WTC11 (cell line): ENCODE measurements around the gene NECTIN2. TPM values are rescaled to one million over a fixed set of nuclear protein-coding genes. Genes with fewer than 3 reads are reported as not detected.
A peak's percentile ranks its signal among the peaks of the same experiment; 100 is the strongest.

ENCODE experiments used
- ATAC-seq: fragments of 200-7000 bp; cut with Tn5 transposase; 2 replicates; pipeline ENCODE4 v1.10.0; 2021; ENCODE audit warnings: mild to moderate bottlenecking, moderate library complexity
- CTCF ChIA-PET: fragments of 300-600 bp; sonication (Branson Sonifier 250); formaldehyde crosslinking; loops from one replicate; lab custom pipeline; 2021; ENCODE audit warnings: antibody characterized with exemption; lab: Charles Lee
- POLR2A ChIA-PET: fragments of 350-600 bp; sonication (Branson Sonifier 250); formaldehyde crosslinking; loops from one replicate; lab custom pipeline; 2021; ENCODE audit warnings: antibody characterized with exemption; lab: Charles Lee
- DNase-seq: peaks from one replicate; pipeline ENCODE4 v3.0.0; 2021; ENCODE audit warnings: low spot score
- H3K27ac Mint-ChIP-seq: 2 replicates; pipeline ENCODE4 v1.8.0; 2021; ENCODE audit warnings: mixed read lengths
- H3K27me3 Mint-ChIP-seq: 2 replicates; pipeline ENCODE4 v1.8.0; 2021; ENCODE audit warnings: low read depth, mild to moderate bottlenecking, moderate library complexity, mixed read lengths
- H3K36me3 Mint-ChIP-seq: 2 replicates; pipeline ENCODE4 v1.8.0; 2021; ENCODE audit warnings: mixed read lengths
- H3K4me1 Mint-ChIP-seq: 2 replicates; pipeline ENCODE4 v1.8.0; 2022; ENCODE audit warnings: mixed read lengths
- H3K4me3 Mint-ChIP-seq: 2 replicates; pipeline ENCODE4 v1.8.0; 2021; ENCODE audit warnings: mild to moderate bottlenecking, moderate library complexity, mixed read lengths
- H3K9me3 Mint-ChIP-seq: 2 replicates; pipeline ENCODE4 v1.8.0; 2021; ENCODE audit warnings: mixed read lengths
- ESRRA ChIP-seq: sonication (generic); formaldehyde crosslinking; IDR thresholded peaks from 2 replicates; pipeline ENCODE4 v1.8.1; 2022; ENCODE audit warnings: mild to moderate bottlenecking, missing genetic modification reagents, borderline replicate concordance
- ETV6 ChIP-seq: sonication (generic); formaldehyde crosslinking; IDR thresholded peaks from 2 replicates; pipeline ENCODE4 v1.8.1; 2022; ENCODE audit warnings: mild to moderate bottlenecking, missing genetic modification reagents
- GABPB1 ChIP-seq: sonication (generic); formaldehyde crosslinking; IDR thresholded peaks from 2 replicates; pipeline ENCODE4 v1.8.1; 2023; ENCODE audit warnings: mild to moderate bottlenecking, missing genetic modification reagents
- GRHL2 ChIP-seq: fragments of 250-450 bp; sonication (Bioruptor Pico); IDR thresholded peaks from 2 replicates; pipeline ENCODE4 v1.8.0; 2022; ENCODE audit warnings: mild to moderate bottlenecking, moderate library complexity; ENCODE audit not compliant: insufficient replicate concordance, severe bottlenecking
- HMGA2 ChIP-seq: fragments of 250-450 bp; sonication (Bioruptor Pico); IDR thresholded peaks from 2 replicates; pipeline ENCODE4 v1.4.0; 2021; ENCODE audit warnings: mild to moderate bottlenecking, moderate library complexity
- KAT7 ChIP-seq: sonication (generic); formaldehyde crosslinking; IDR thresholded peaks from 2 replicates; pipeline ENCODE4 v1.8.1; 2023; ENCODE audit warnings: missing genetic modification reagents, mild to moderate bottlenecking, borderline replicate concordance
- RELA ChIP-seq: sonication (generic); formaldehyde crosslinking; IDR thresholded peaks from 2 replicates; pipeline ENCODE4 v1.8.1; 2022; ENCODE audit warnings: missing genetic modification reagents, mild to moderate bottlenecking, borderline replicate concordance
- RORB ChIP-seq: fragments of 250-450 bp; sonication (Bioruptor Pico); IDR thresholded peaks from 2 replicates; pipeline ENCODE4 v1.9.0; 2021; ENCODE audit warnings: mild to moderate bottlenecking
- SP1 ChIP-seq: sonication (generic); formaldehyde crosslinking; conservative IDR thresholded peaks from 2 replicates; pipeline ENCODE4 v1.8.1; 2022; ENCODE audit warnings: missing genetic modification reagents
- TEAD1 ChIP-seq: sonication (generic); formaldehyde crosslinking; IDR thresholded peaks from 2 replicates; pipeline ENCODE4 v1.8.0; 2022; ENCODE audit warnings: mild to moderate bottlenecking, missing genetic modification reagents
- TEAD4 ChIP-seq: sonication (generic); formaldehyde crosslinking; IDR thresholded peaks from 2 replicates; pipeline ENCODE4 v1.8.0; 2022; ENCODE audit warnings: mild to moderate bottlenecking, missing genetic modification reagents
- ZBTB21 ChIP-seq: sonication (generic); formaldehyde crosslinking; IDR thresholded peaks from 2 replicates; pipeline ENCODE4 v1.8.1; 2023; ENCODE audit warnings: mild to moderate bottlenecking, missing genetic modification reagents, borderline replicate concordance
- ZNF121 ChIP-seq: sonication (generic); formaldehyde crosslinking; IDR thresholded peaks from 2 replicates; pipeline ENCODE4 v1.8.0; 2023; ENCODE audit warnings: missing genetic modification reagents
- ZNF263 ChIP-seq: sonication (generic); formaldehyde crosslinking; IDR thresholded peaks from 2 replicates; pipeline ENCODE4 v1.8.1; 2022; ENCODE audit warnings: low read depth, mild to moderate bottlenecking, moderate library complexity, missing genetic modification reagents
- total RNA-seq: library from RNA; stranded (reverse); gene quantifications from 3 replicates; pipeline ENCODE4 v1.2.3, GENCODE V29; 2021
- TF ChIP-seq, protein P1 (sequence below): sonication (generic); formaldehyde crosslinking; IDR thresholded peaks from 2 replicates; pipeline ENCODE4 v1.8.0; 2023; ENCODE audit warnings: missing genetic modification reagents, mild to moderate bottlenecking, borderline replicate concordance
- TF ChIP-seq, protein P2 (sequence below): sonication (generic); formaldehyde crosslinking; IDR thresholded peaks from 2 replicates; pipeline ENCODE4 v1.8.1; 2022; ENCODE audit warnings: mild to moderate bottlenecking, missing genetic modification reagents, moderate library complexity, borderline replicate concordance
- TF ChIP-seq, protein P3 (sequence below): fragments of 250-450 bp; sonication (Bioruptor Pico); IDR thresholded peaks from 2 replicates; pipeline ENCODE4 v2.1.2; 2022; ENCODE audit warnings: mild to moderate bottlenecking, moderate library complexity
- TF ChIP-seq, protein P4 (sequence below): sonication (generic); formaldehyde crosslinking; IDR thresholded peaks from 2 replicates; pipeline ENCODE4 v1.8.1; 2022; ENCODE audit warnings: missing genetic modification reagents, borderline replicate concordance
- TF ChIP-seq, protein P5 (sequence below): sonication (generic); formaldehyde crosslinking; IDR thresholded peaks from 2 replicates; pipeline ENCODE4 v1.8.1; 2023; ENCODE audit warnings: mild to moderate bottlenecking, missing genetic modification reagents
- TF ChIP-seq, protein P6 (sequence below): sonication (generic); formaldehyde crosslinking; IDR thresholded peaks from 2 replicates; pipeline ENCODE4 v1.8.0; 2022; ENCODE audit warnings: mild to moderate bottlenecking, missing genetic modification reagents
- TF ChIP-seq, protein P7 (sequence below): sonication (generic); formaldehyde crosslinking; IDR thresholded peaks from 2 replicates; pipeline ENCODE4 v1.8.0; 2022; ENCODE audit warnings: mild to moderate bottlenecking, missing genetic modification reagents

The NECTIN2 gene
- total RNA-seq, 1 experiment from 2014 or later, result 170 TPM

DNA sequence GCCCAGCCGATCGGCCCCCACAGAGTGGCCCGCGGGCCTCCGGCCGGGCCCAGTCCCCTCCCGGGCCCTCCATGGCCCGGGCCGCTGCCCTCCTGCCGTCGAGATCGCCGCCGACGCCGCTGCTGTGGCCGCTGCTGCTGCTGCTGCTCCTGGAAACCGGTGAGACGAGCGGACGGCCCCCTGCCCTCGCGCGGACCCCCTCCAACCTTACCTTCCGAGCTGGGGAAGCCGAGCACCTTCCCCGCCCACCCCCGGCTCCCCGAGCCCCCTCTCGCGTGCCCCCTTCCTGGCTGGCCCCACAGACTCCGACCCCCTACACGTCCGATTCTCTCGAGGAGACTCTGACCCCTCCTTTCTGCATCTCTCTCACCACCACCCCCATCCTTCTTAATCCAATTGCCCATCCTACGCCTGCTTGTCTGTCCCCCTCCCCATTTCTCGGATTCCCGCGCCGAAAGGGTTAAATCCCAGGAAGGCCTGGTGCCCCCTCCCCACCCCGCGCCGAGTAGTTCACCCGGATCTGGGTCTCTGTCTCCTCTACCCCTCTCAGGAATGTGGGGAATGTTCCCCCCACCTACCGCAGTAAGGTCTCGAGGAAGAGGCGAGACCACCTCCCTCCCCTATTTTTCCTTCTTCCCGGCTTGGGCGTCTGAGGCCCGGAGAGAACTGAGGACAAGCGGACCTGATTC is 502 bp downstream of the NECTIN2 start (continued):
- TF ChIP-seq, protein P1, sequence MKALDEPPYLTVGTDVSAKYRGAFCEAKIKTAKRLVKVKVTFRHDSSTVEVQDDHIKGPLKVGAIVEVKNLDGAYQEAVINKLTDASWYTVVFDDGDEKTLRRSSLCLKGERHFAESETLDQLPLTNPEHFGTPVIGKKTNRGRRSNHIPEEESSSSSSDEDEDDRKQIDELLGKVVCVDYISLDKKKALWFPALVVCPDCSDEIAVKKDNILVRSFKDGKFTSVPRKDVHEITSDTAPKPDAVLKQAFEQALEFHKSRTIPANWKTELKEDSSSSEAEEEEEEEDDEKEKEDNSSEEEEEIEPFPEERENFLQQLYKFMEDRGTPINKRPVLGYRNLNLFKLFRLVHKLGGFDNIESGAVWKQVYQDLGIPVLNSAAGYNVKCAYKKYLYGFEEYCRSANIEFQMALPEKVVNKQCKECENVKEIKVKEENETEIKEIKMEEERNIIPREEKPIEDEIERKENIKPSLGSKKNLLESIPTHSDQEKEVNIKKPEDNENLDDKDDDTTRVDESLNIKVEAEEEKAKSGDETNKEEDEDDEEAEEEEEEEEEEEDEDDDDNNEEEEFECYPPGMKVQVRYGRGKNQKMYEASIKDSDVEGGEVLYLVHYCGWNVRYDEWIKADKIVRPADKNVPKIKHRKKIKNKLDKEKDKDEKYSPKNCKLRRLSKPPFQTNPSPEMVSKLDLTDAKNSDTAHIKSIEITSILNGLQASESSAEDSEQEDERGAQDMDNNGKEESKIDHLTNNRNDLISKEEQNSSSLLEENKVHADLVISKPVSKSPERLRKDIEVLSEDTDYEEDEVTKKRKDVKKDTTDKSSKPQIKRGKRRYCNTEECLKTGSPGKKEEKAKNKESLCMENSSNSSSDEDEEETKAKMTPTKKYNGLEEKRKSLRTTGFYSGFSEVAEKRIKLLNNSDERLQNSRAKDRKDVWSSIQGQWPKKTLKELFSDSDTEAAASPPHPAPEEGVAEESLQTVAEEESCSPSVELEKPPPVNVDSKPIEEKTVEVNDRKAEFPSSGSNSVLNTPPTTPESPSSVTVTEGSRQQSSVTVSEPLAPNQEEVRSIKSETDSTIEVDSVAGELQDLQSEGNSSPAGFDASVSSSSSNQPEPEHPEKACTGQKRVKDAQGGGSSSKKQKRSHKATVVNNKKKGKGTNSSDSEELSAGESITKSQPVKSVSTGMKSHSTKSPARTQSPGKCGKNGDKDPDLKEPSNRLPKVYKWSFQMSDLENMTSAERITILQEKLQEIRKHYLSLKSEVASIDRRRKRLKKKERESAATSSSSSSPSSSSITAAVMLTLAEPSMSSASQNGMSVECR (CRISPR knock-in tag), result peak; percentile 44; the same call in 1 of the 2 replicates
- TF ChIP-seq KAT7 (CRISPR knock-in tag), result 0 out of 2 replicates have a peak, but pooled peaks have one; percentile 64

DNA sequence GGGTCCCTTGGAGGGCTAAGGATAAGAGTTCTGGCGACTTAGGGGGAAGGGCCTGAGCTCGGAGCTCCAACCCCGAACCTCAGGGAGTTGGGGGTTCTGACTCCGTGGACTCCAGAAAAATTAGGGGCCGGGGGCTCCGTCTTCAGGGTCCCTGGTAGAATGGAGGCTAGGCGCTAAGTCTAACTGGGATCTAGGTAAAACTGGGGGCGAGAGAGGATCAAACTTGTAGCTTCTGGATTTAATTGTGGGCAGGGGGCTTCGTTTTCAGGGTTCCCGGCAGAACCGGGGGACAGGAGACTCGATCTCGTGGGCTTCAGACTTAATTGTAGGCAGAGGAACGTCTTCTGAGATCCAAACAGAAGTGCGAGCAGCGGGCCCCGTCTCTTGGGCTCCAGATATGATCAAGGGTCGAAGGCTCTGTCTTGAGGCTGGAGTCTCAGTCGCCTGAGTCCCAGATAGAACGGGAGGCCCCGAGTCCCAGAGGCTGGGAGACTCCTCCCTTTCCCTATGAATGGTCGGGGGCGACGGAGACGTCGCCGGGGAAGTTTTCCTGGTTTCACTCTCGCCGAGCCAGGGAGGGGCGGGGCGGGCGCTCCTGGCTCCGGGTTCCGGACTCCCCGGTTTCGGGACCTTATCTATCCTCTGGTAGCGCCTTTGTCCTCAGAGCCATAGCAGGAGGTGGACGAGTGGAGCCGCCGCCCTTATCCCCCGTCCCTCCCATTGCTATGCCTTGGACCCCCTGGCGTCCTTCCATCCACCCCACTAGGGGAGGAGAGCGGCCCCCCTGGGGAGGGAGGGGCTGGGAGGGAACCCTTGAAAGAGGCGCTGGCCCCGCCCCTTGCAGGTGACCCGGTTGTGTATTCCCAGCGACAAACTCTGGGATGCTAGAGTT is 1.3 kb downstream of the NECTIN2 start:
- peaks cover 6% of the 10 kb centered on the region for H3K27me3 Mint-ChIP-seq
- POLR2A ChIA-PET, result interaction anchor here (0.5 to 3.4 kb wide), 6 partner anchors 38 to 245 kb away, joined by 3 to 17 read pairs (median 8); partner anchors contain the start of genes APOE, BCAM and TOMM40
- ATAC-seq, result no peak
- peak; percentile 74 for DNase-seq
- peak overlapping the region; percentile 97 for H3K4me3 Mint-ChIP-seq
- H3K9me3 Mint-ChIP-seq, result no peaks in the 10 kb centered on the region
- H3K27ac Mint-ChIP-seq, result peak overlapping the region; percentile 99
- no peaks in the 10 kb centered on the region for H3K36me3 Mint-ChIP-seq
- CTCF ChIA-PET, result interaction anchor here (0.8 to 2.4 kb wide), 9 partner anchors 57 to 276 kb away, joined by 3 to 26 read pairs (median 5); no protein-coding TSS in a partner anchor
- peaks cover 31% of the 10 kb centered on the region for H3K4me1 Mint-ChIP-seq
- TF ChIP-seq ZNF263 (CRISPR knock-in tag), result no peak
- no peak for TF ChIP-seq TEAD4 (CRISPR knock-in tag)
- no peak for TF ChIP-seq GABPB1
- no peak for TF ChIP-seq ZBTB21 (CRISPR knock-in tag)
- TF ChIP-seq, protein P2, sequence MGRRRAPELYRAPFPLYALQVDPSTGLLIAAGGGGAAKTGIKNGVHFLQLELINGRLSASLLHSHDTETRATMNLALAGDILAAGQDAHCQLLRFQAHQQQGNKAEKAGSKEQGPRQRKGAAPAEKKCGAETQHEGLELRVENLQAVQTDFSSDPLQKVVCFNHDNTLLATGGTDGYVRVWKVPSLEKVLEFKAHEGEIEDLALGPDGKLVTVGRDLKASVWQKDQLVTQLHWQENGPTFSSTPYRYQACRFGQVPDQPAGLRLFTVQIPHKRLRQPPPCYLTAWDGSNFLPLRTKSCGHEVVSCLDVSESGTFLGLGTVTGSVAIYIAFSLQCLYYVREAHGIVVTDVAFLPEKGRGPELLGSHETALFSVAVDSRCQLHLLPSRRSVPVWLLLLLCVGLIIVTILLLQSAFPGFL (CRISPR knock-in tag), result no peak
- TF ChIP-seq, protein P3, sequence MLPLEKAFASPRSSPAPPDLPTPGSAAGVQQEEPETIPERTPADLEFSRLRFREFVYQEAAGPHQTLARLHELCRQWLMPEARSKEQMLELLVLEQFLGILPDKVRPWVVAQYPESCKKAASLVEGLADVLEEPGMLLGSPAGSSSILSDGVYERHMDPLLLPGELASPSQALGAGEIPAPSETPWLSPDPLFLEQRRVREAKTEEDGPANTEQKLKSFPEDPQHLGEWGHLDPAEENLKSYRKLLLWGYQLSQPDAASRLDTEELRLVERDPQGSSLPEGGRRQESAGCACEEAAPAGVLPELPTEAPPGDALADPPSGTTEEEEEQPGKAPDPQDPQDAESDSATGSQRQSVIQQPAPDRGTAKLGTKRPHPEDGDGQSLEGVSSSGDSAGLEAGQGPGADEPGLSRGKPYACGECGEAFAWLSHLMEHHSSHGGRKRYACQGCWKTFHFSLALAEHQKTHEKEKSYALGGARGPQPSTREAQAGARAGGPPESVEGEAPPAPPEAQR, result no peak
- no peak for TF ChIP-seq ZNF121 (CRISPR knock-in tag)
- TF ChIP-seq RORB, result no peak
- peak; percentile 15; the same call in 1 of the 2 replicates for TF ChIP-seq ETV6 (CRISPR knock-in tag)
- TF ChIP-seq HMGA2 (CRISPR knock-in tag), result no peak
- TF ChIP-seq, protein P4, sequence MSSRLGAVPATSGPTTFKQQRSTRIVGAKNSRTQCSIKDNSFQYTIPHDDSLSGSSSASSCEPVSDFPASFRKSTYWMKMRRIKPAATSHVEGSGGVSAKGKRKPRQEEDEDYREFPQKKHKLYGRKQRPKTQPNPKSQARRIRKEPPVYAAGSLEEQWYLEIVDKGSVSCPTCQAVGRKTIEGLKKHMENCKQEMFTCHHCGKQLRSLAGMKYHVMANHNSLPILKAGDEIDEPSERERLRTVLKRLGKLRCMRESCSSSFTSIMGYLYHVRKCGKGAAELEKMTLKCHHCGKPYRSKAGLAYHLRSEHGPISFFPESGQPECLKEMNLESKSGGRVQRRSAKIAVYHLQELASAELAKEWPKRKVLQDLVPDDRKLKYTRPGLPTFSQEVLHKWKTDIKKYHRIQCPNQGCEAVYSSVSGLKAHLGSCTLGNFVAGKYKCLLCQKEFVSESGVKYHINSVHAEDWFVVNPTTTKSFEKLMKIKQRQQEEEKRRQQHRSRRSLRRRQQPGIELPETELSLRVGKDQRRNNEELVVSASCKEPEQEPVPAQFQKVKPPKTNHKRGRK (CRISPR knock-in tag), result no peak
- TF ChIP-seq ESRRA (CRISPR knock-in tag), result no peak
- TF ChIP-seq, protein P5, sequence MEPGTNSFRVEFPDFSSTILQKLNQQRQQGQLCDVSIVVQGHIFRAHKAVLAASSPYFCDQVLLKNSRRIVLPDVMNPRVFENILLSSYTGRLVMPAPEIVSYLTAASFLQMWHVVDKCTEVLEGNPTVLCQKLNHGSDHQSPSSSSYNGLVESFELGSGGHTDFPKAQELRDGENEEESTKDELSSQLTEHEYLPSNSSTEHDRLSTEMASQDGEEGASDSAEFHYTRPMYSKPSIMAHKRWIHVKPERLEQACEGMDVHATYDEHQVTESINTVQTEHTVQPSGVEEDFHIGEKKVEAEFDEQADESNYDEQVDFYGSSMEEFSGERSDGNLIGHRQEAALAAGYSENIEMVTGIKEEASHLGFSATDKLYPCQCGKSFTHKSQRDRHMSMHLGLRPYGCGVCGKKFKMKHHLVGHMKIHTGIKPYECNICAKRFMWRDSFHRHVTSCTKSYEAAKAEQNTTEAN (CRISPR knock-in tag), result no peak; the same call in 1 of the 2 replicates
- no peak for TF ChIP-seq TEAD1 (CRISPR knock-in tag)
- no peak for TF ChIP-seq GRHL2
- TF ChIP-seq, protein P6, sequence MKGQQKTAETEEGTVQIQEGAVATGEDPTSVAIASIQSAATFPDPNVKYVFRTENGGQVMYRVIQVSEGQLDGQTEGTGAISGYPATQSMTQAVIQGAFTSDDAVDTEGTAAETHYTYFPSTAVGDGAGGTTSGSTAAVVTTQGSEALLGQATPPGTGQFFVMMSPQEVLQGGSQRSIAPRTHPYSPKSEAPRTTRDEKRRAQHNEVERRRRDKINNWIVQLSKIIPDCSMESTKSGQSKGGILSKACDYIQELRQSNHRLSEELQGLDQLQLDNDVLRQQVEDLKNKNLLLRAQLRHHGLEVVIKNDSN (CRISPR knock-in tag), result peak; percentile 16; the same call in 1 of the 2 replicates
- no peak for TF ChIP-seq RELA (CRISPR knock-in tag)
- TF ChIP-seq, protein P7, sequence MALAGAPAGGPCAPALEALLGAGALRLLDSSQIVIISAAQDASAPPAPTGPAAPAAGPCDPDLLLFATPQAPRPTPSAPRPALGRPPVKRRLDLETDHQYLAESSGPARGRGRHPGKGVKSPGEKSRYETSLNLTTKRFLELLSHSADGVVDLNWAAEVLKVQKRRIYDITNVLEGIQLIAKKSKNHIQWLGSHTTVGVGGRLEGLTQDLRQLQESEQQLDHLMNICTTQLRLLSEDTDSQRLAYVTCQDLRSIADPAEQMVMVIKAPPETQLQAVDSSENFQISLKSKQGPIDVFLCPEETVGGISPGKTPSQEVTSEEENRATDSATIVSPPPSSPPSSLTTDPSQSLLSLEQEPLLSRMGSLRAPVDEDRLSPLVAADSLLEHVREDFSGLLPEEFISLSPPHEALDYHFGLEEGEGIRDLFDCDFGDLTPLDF (CRISPR knock-in tag), result no peak
- TF ChIP-seq SP1 (CRISPR knock-in tag), result 0 out of 2 replicates have a peak, but pooled peaks have one; percentile 27
